ENCODE results near the gene DCT. TPM values are rescaled to one million over a fixed set of nuclear protein-coding genes. Genes with fewer than 3 reads are reported as not detected.

The DCT gene
- total RNA-seq, 1 donor from 2014 or later, result not detected

- FAIRE-seq, result no peak
- H3K27me3 ChIP-seq (ENCODE audit: control insufficient read depth, insufficient read depth, low read length), result no peaks in the 10 kb centered on the region
- DNase-seq (ENCODE audit: low read depth), result no peak
- TF ChIP-seq, protein P1, sequence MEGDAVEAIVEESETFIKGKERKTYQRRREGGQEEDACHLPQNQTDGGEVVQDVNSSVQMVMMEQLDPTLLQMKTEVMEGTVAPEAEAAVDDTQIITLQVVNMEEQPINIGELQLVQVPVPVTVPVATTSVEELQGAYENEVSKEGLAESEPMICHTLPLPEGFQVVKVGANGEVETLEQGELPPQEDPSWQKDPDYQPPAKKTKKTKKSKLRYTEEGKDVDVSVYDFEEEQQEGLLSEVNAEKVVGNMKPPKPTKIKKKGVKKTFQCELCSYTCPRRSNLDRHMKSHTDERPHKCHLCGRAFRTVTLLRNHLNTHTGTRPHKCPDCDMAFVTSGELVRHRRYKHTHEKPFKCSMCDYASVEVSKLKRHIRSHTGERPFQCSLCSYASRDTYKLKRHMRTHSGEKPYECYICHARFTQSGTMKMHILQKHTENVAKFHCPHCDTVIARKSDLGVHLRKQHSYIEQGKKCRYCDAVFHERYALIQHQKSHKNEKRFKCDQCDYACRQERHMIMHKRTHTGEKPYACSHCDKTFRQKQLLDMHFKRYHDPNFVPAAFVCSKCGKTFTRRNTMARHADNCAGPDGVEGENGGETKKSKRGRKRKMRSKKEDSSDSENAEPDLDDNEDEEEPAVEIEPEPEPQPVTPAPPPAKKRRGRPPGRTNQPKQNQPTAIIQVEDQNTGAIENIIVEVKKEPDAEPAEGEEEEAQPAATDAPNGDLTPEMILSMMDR (IDR thresholded peaks at IDR 0.05; ENCODE audit: insufficient read depth, low read length, severe bottlenecking), result no peak
- no peak overlapping the region for H3K4me3 ChIP-seq (ENCODE audit: low read depth, low read length)
- no peaks in the 10 kb centered on the region for H3K36me3 ChIP-seq (ENCODE audit: control insufficient read depth, insufficient read depth, low read length)
Measured at GRCh38 chr13:94495806-94496205, 16.3 kb upstream of the DCT start.

- FAIRE-seq, result no peak
Measured at GRCh38 chr13:94494026-94494425, 14.5 kb upstream of the DCT start.

DNA sequence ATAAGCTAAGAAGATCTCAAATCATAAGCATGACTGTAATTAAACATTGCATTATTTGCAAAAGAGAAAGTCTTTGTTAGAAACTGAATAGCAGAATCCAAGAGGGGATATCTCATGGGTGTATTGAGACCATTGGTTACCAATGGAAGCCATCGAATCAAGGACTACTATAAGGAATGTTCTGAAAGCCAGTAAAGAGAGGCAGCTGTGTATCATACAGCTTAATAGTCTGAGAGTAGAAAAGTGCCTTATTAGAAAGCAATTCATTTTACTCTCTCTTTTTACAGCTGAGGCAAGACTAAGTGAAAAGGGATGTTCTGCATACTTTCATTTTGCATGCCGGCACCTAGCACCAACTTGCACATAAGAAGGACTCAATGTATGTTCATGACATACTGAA lies 7.6 kb upstream of the DCT start:
- Histone ChIP-seq H3K27me3 (ENCODE audit: control insufficient read depth, insufficient read depth, low read length) (no peaks in the 10 kb centered on the region), H3K36me3 (ENCODE audit: control insufficient read depth, insufficient read depth, low read length) (no peaks in the 10 kb centered on the region), H3K4me3 (ENCODE audit: low read depth, low read length) (no peak overlapping the region)
- no peak for DNase-seq (ENCODE audit: low read depth)
- TF ChIP-seq, protein P1 (IDR thresholded peaks at IDR 0.05; ENCODE audit: insufficient read depth, low read length, severe bottlenecking), result no peak
- no peak for FAIRE-seq

More at GRCh38 chr13:94494026-94494425, 14.5 kb upstream of the DCT start:
- H3K36me3 ChIP-seq (ENCODE audit: control insufficient read depth, insufficient read depth, low read length), result no peaks in the 10 kb centered on the region
- no peak for DNase-seq (ENCODE audit: low read depth)
- TF ChIP-seq, protein P1 (IDR thresholded peaks at IDR 0.05; ENCODE audit: insufficient read depth, low read length, severe bottlenecking), result no peak
- H3K4me3 ChIP-seq (ENCODE audit: low read depth, low read length), result no peak overlapping the region
- H3K27me3 ChIP-seq (ENCODE audit: control insufficient read depth, insufficient read depth, low read length), result no peaks in the 10 kb centered on the region

DNA sequence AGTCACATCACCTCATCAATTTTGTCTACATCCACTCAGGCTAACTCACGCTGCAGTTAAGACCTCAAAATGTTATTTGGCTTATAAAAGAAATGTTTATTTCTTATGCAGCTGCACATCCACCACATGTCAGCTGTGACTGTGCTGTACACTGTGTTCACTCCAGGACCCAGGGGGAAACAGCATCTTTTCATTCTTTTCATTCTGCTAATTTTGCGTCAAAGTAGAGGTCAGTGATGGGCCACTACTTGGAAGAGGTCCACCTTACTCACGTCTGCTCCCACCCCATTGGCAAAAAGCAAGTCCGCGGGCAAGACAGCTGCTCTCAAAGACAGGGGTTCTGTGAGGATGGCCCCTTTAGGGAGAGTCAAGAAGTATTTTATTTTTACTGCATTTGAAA lies 4.5 kb upstream of the DCT start:
- FAIRE-seq, result no peak
- no peaks in the 10 kb centered on the region for H3K36me3 ChIP-seq (ENCODE audit: control insufficient read depth, insufficient read depth, low read length)
- H3K27me3 ChIP-seq (ENCODE audit: control insufficient read depth, insufficient read depth, low read length), result no peaks in the 10 kb centered on the region
- TF ChIP-seq, protein P1 (IDR thresholded peaks at IDR 0.05; ENCODE audit: insufficient read depth, low read length, severe bottlenecking), result no peak
- no peak for DNase-seq (ENCODE audit: low read depth)
- H3K4me3 ChIP-seq (ENCODE audit: low read depth, low read length), result no peak overlapping the region

GRCh38 chr13:94481941-94482340 lies 2.5 kb upstream of the DCT start:
- Histone ChIP-seq H3K27me3 (ENCODE audit: control insufficient read depth, insufficient read depth, low read length) (no peaks in the 10 kb centered on the region), H3K36me3 (ENCODE audit: control insufficient read depth, insufficient read depth, low read length) (no peaks in the 10 kb centered on the region), H3K4me3 (ENCODE audit: low read depth, low read length) (no peak overlapping the region)
- FAIRE-seq (no peak), DNase-seq (ENCODE audit: low read depth) (peak; percentile 22)
- TF ChIP-seq, protein P1 (IDR thresholded peaks at IDR 0.05; ENCODE audit: insufficient read depth, low read length, severe bottlenecking), result no peak

- Histone ChIP-seq H3K27me3 (ENCODE audit: control insufficient read depth, insufficient read depth, low read length) (no peaks in the 10 kb centered on the region), H3K4me3 (ENCODE audit: low read depth, low read length) (no peak overlapping the region), H3K36me3 (ENCODE audit: control insufficient read depth, insufficient read depth, low read length) (no peaks in the 10 kb centered on the region)
- DNase-seq (ENCODE audit: low read depth) (no peak), FAIRE-seq (no peak)
- TF ChIP-seq, protein P1 (IDR thresholded peaks at IDR 0.05; ENCODE audit: insufficient read depth, low read length, severe bottlenecking), result no peak
Measured at GRCh38 chr13:94480672-94481145, 1.2 kb upstream of the DCT start.
